ENCODE data around the gene CHRNB4.
"Not testable (repeated sequence)": the region's sequence is repeated elsewhere in the genome, so short reads cannot be mapped to it uniquely, and the experiment has no call there.

Gene CHRNB4

GRCh38 chr15:78641102-78641748 is at the start of gene CHRNB4:
TSS of gene CHRNB4 (minus strand) at chr15:78641210. CDS start at chr15:78641133, 77 bp downstream.
- H3K4me3 ChIP-seq (ENCODE audit: low read depth, low read length): peak within 1 kb of the TSS; percentile 33

GRCh38 chr15:78689626-78690025 is 48.6 kb upstream of the CHRNB4 start:
- no peak overlapping the region for H3K4me3 ChIP-seq (ENCODE audit: low read depth, low read length)

- no peak overlapping the region for H3K4me3 ChIP-seq (ENCODE audit: low read depth, low read length)
These were observed 44.9 kb upstream of the CHRNB4 start for GRCh38 chr15:78685925-78686324.

- no peak overlapping the region for H3K4me3 ChIP-seq (ENCODE audit: low read depth, low read length)
These were observed 44.3 kb upstream of the CHRNB4 start for GRCh38 chr15:78685159-78685921.

GRCh38 chr15:78684657-78685056 is 43.6 kb upstream of the CHRNB4 start:
- no peak overlapping the region for H3K4me3 ChIP-seq (ENCODE audit: low read depth, low read length)

GRCh38 chr15:78683599-78683998 is 42.6 kb upstream of the CHRNB4 start:
- not testable (repeated sequence) for H3K4me3 ChIP-seq (ENCODE audit: low read depth, low read length)

- no peak overlapping the region for H3K4me3 ChIP-seq (ENCODE audit: low read depth, low read length)
These were observed 41.8 kb upstream of the CHRNB4 start for GRCh38 chr15:78682693-78683410.

GRCh38 chr15:78682004-78682651 is 41.1 kb upstream of the CHRNB4 start:
- no peak overlapping the region for H3K4me3 ChIP-seq (ENCODE audit: low read depth, low read length)

GRCh38 chr15:78681281-78682003 is 40.4 kb upstream of the CHRNB4 start:
- H3K4me3 ChIP-seq (ENCODE audit: low read depth, low read length): no peak overlapping the region

GRCh38 chr15:78680431-78681075 is 39.5 kb upstream of the CHRNB4 start:
- no peak overlapping the region for H3K4me3 ChIP-seq (ENCODE audit: low read depth, low read length)

- H3K4me3 ChIP-seq (ENCODE audit: low read depth, low read length): no peak overlapping the region
These were observed 38.1 kb upstream of the CHRNB4 start for GRCh38 chr15:78679089-78679511.

GRCh38 chr15:78676424-78677110 is 35.6 kb upstream of the CHRNB4 start:
- no peak overlapping the region for H3K4me3 ChIP-seq (ENCODE audit: low read depth, low read length)

- H3K4me3 ChIP-seq (ENCODE audit: low read depth, low read length): no peak overlapping the region
These were observed 34.8 kb upstream of the CHRNB4 start for GRCh38 chr15:78675617-78676360.

GRCh38 chr15:78675206-78675605 is 34.2 kb upstream of the CHRNB4 start:
- H3K4me3 ChIP-seq (ENCODE audit: low read depth, low read length): no peak overlapping the region

- no peak overlapping the region for H3K4me3 ChIP-seq (ENCODE audit: low read depth, low read length)
These were observed 33.0 kb upstream of the CHRNB4 start for GRCh38 chr15:78673917-78674444.

GRCh38 chr15:78673476-78673875 is 32.5 kb upstream of the CHRNB4 start:
- H3K4me3 ChIP-seq (ENCODE audit: low read depth, low read length): no peak overlapping the region

GRCh38 chr15:78672285-78673014 is 31.4 kb upstream of the CHRNB4 start:
- no peak overlapping the region for H3K4me3 ChIP-seq (ENCODE audit: low read depth, low read length)

GRCh38 chr15:78671626-78672211 is 30.7 kb upstream of the CHRNB4 start:
- no peak overlapping the region for H3K4me3 ChIP-seq (ENCODE audit: low read depth, low read length)

Data from iPS-11a (cell line).